Head of caudate nucleus (tissue), 42 donors: ENCODE results near the gene VMP1.
"Not testable (repeated sequence)": the region's sequence is repeated elsewhere in the genome, so short reads cannot be mapped to it uniquely, and the experiment has no call there.

ENCODE experiments used
- DNase-seq, 42 donors: peaks; one replicate each; pipeline versions ENCODE4 v3.0.0 to v3.0.0-alpha.2; 2020 to 2021; ENCODE audit warnings: mixed read lengths in 7 of 42
- intact Hi-C: fragments of 100-400 bp; cut with DNase I; formaldehyde crosslinking; loops from one replicate; pipeline ENCODE4 v1.15.0; 2022

VMP1 gene

GRCh38 chr17:59791603-59792457 is 84.4 kb downstream of the VMP1 start:
- no peak for DNase-seq
- intact Hi-C loops = no loop called here

GRCh38 chr17:59792458-59792823 is 85.0 kb downstream of the VMP1 start:
- DNase-seq, intact Hi-C loops: not testable (repeated sequence)

GRCh38 chr17:59793205-59793604 is 85.8 kb downstream of the VMP1 start:
- intact Hi-C loops = no loop called here
- DNase-seq = no peak

- intact Hi-C loops = no loop called here
- DNase-seq = no peak
Observed at GRCh38 chr17:59796138-59796537, 88.7 kb downstream of the VMP1 start.

GRCh38 chr17:59796785-59797205 is 89.3 kb downstream of the VMP1 start:
- intact Hi-C loops = no loop called here
- DNase-seq = no peak

- no peak for DNase-seq
- intact Hi-C loops = no loop called here
Observed at GRCh38 chr17:59798111-59798510, 90.7 kb downstream of the VMP1 start.

- DNase-seq = no peak
- intact Hi-C loops = no loop called here
Observed at GRCh38 chr17:59800530-59800942, 93.1 kb downstream of the VMP1 start.

- intact Hi-C loops = no loop called here
- no peak for DNase-seq
Observed at GRCh38 chr17:59802160-59802559, 94.7 kb downstream of the VMP1 start.

- intact Hi-C loops = no loop called here
- no peak for DNase-seq
Observed at GRCh38 chr17:59804901-59805465, 97.5 kb downstream of the VMP1 start.

GRCh38 chr17:59806322-59806721 is 98.9 kb downstream of the VMP1 start:
- intact Hi-C loops = not testable (repeated sequence)

GRCh38 chr17:59807892-59808509 is 100.5 kb downstream of the VMP1 start:
- intact Hi-C loops = no loop called here

More at GRCh38 chr17:59806322-59806721, 98.9 kb downstream of the VMP1 start:
- DNase-seq = not testable (repeated sequence)

GRCh38 chr17:59810894-59811153 is 103.4 kb downstream of the VMP1 start:
- intact Hi-C loops = no loop called here
- DNase-seq = no peak

More at GRCh38 chr17:59807892-59808509, 100.5 kb downstream of the VMP1 start:
- no peak for DNase-seq

GRCh38 chr17:59811209-59811608 is 103.8 kb downstream of the VMP1 start:
- no peak for DNase-seq
- intact Hi-C loops = no loop called here

GRCh38 chr17:59812139-59812538 is 104.7 kb downstream of the VMP1 start:
- intact Hi-C loops = no loop called here
- no peak for DNase-seq

- intact Hi-C loops = no loop called here
- DNase-seq = no peak
Observed at GRCh38 chr17:59814276-59814675, 106.8 kb downstream of the VMP1 start.

- no peak for DNase-seq
- intact Hi-C loops = no loop called here
Observed at GRCh38 chr17:59814685-59815084, 107.2 kb downstream of the VMP1 start.

- intact Hi-C loops = no loop called here
- no peak for DNase-seq
Observed at GRCh38 chr17:59815965-59816364, 108.5 kb downstream of the VMP1 start.

- DNase-seq = no peak
- intact Hi-C loops = no loop called here
Observed at GRCh38 chr17:59825533-59826322, 118.3 kb downstream of the VMP1 start.

- intact Hi-C loops = no loop called here
- DNase-seq = no peak
Observed at GRCh38 chr17:59826706-59827453, 119.4 kb downstream of the VMP1 start.
